Kidney epithelial cell (primary cell): Measurements from ENCODE around the gene KIAA1614. TPM values are rescaled to one million over a fixed set of nuclear protein-coding genes. Genes with fewer than 3 reads are reported as not detected.

ENCODE experiments used
- DNase-seq: peaks from one replicate; pipeline ENCODE4 v3.0.0-alpha.2; 2010; ENCODE audit warnings: low read depth
- H3K27me3 ChIP-seq: 2 replicates; pipeline ENCODE4 v1.6.0; 2011; ENCODE audit warnings: low read length; ENCODE audit not compliant: control insufficient read depth, insufficient read depth
- H3K36me3 ChIP-seq: 2 replicates; pipeline ENCODE4 v1.5.1; 2011; ENCODE audit warnings: low read length; ENCODE audit not compliant: control insufficient read depth, insufficient read depth
- H3K4me3 ChIP-seq: 2 replicates; pipeline ENCODE4 v1.5.1; 2011; ENCODE audit warnings: low read depth, mild to moderate bottlenecking, control low read depth, low read length
- total RNA-seq: library from RNA; depleted of rRNA; stranded (reverse); fragments of >200 nt; gene quantifications from 2 replicates; pipeline ENCODE4 v1.2.3, GENCODE V29; 2015
- TF ChIP-seq, protein P1 (sequence below): IDR thresholded peaks from 2 replicates; pipeline ENCODE4 v1.5.1; 2011; ENCODE audit warnings: mild to moderate bottlenecking, moderate library complexity, low read length, control low read depth, inconsistent platforms; ENCODE audit not compliant: insufficient read depth, poor library complexity, severe bottlenecking

The KIAA1614 gene
- total RNA-seq, 1 donor from 2014 or later: 10.2 TPM

DNA sequence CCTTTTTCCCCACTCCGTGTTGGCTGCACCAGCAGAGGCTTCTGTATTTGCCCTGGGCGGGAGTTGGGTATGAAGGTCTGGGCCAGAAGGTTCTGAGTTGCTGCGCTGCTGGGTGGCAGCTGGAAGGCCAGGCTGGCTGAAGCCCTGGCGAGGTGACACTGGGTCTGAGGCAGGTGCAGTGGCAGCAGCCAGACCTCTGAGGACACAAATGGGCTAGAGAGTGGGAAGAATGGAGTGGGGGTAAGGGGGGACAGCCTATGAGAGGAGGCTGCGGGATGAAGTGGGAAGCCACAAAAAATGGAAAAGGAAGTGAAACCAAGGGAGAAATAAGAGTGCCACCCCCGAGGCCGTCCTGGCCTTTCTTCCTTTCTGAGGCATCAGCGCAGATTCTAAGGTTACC is 56.7 kb downstream of the KIAA1614 start:
- peaks cover 4% of the 10 kb centered on the region for H3K36me3 ChIP-seq
- no peak for DNase-seq
- TF ChIP-seq, protein P1, sequence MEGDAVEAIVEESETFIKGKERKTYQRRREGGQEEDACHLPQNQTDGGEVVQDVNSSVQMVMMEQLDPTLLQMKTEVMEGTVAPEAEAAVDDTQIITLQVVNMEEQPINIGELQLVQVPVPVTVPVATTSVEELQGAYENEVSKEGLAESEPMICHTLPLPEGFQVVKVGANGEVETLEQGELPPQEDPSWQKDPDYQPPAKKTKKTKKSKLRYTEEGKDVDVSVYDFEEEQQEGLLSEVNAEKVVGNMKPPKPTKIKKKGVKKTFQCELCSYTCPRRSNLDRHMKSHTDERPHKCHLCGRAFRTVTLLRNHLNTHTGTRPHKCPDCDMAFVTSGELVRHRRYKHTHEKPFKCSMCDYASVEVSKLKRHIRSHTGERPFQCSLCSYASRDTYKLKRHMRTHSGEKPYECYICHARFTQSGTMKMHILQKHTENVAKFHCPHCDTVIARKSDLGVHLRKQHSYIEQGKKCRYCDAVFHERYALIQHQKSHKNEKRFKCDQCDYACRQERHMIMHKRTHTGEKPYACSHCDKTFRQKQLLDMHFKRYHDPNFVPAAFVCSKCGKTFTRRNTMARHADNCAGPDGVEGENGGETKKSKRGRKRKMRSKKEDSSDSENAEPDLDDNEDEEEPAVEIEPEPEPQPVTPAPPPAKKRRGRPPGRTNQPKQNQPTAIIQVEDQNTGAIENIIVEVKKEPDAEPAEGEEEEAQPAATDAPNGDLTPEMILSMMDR: no peak
- no peaks in the 10 kb centered on the region for H3K27me3 ChIP-seq
- no peak overlapping the region for H3K4me3 ChIP-seq

DNA sequence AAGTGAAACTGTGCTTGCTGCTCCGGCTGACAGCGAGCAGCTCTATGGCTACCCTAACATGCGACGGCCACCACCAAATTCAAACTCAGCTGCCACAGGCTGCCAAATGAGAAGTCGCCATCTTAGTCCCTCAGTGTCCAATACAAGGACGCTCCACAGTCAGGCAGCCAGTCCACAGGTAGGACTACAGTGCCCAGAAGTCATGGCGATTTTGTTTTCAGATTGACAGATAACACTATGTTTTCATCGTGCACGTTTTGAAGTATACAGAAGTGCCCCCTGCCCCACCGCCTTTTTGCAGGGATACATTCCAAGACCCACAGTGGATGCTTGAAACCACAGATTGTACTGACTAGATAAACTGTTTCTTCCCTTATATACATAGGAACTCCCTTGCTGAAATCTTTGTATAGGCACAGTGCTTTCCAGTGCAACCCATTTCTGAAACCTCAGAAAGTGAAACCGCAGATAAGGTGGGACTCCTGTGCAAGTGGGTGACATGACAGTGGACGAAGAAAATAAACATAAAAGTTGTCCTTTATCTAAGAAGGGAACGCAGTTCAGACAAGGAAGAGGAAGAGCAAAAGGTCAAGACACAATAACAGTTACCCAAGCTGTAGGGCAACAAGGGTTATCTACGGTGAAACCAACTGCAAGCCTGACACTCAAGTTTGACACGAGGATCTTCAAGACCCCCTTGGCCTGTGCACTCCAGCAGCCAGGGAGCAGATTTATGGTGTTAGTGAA is 57.8 kb downstream of the KIAA1614 start:
- no peak overlapping the region for H3K4me3 ChIP-seq
- no peak for DNase-seq
- TF ChIP-seq, protein P1: no peak
- H3K36me3 ChIP-seq: peaks cover 4% of the 10 kb centered on the region
- H3K27me3 ChIP-seq: no peaks in the 10 kb centered on the region

DNA sequence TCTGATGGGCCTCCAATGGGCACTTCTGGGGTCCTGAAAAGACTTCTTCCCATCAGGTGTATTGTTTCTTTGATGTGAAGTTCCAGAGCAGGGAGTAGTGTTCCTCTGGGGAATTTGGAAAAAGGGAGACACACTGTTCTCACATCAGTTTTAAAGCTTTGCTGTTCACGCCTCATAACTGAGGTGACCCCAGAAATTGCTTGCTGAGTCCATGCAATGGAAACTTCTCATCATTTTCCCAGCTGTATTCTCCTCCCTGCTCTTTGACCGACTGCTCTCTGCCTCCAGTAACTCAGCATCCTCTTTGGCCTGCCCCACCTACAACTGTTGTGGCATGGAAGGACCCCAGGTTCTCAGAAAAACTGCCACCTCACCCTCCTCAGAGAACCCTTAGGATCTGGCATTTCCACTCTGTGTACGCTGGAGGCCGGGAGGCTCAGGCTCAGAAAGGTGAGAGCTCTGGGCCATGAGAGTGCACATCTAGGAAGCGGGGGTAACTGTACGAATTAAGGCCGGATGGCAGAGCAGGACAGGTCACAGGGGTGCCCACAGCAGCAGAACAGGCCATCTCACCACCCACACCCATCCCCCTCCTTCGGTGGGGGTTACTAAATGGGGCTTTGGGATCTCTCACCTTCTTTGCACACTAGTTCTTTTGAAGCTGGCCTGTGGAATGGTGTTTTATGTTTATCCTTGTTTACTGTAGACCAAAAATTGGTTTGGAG is 58.7 kb downstream of the KIAA1614 start:
- TF ChIP-seq, protein P1: no peak
- H3K27me3 ChIP-seq: no peaks in the 10 kb centered on the region
- no peak overlapping the region for H3K4me3 ChIP-seq
- H3K36me3 ChIP-seq: peaks cover 5% of the 10 kb centered on the region
- no peak for DNase-seq

DNA sequence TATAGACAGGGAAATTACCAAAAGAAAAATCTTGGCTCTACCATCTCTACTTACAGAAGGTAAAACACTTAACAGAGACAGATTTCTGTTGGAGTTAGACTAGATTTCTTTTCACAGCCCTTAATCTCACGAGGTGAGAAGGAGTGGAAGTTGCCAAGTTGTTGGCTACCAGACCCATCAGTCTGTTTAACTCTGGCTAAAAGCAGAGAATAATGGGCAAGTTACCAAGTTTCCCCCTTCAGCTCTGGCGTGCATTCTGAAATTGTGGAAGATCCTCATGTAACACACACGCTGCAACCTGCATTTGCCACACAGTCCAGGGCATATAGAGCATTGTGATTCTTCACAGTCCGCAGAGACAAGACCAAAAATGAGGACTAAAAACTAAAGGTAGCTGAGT is 60.7 kb downstream of the KIAA1614 start:
- H3K27me3 ChIP-seq: no peaks in the 10 kb centered on the region
- TF ChIP-seq, protein P1: no peak
- H3K4me3 ChIP-seq: no peak overlapping the region
- DNase-seq: no peak
- peaks cover 5% of the 10 kb centered on the region for H3K36me3 ChIP-seq

DNA sequence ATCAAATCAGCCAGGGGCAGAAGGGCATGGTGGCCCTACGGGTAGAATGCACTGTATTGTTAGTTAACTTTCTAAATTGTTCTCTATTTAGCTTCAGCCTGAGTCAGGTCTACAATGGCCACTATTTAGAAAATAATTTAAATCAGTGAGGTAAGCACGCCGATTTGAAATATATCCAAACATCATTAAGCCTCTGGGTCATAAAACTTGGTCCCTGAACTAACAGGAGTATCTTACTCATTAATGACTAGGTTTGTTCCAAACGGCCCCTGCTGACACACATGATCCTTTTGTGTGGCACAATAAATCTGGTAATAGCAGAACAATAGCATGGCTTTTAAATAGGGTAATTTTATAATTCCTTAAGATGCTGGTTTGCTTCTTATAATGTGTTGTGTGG is 61.5 kb downstream of the KIAA1614 start:
- Histone ChIP-seq H3K4me3 (no peak overlapping the region), H3K27me3 (no peaks in the 10 kb centered on the region), H3K36me3 (peaks cover 5% of the 10 kb centered on the region)
- DNase-seq: no peak
- TF ChIP-seq, protein P1: no peak
